HG02642 (cell line): ENCODE results near the gene MAMDC4.
A peak's percentile ranks its signal among the peaks of the same experiment; 100 is the strongest.

Source experiments
- ATAC-seq: cut with Tn5 transposase; IDR thresholded peaks from one replicate; pipeline ENCODE4 v1.9.1; 2021; ENCODE audit warnings: mild to moderate bottlenecking; ENCODE audit not compliant: unreplicated experiment, poor library complexity

Gene MAMDC4

DNA sequence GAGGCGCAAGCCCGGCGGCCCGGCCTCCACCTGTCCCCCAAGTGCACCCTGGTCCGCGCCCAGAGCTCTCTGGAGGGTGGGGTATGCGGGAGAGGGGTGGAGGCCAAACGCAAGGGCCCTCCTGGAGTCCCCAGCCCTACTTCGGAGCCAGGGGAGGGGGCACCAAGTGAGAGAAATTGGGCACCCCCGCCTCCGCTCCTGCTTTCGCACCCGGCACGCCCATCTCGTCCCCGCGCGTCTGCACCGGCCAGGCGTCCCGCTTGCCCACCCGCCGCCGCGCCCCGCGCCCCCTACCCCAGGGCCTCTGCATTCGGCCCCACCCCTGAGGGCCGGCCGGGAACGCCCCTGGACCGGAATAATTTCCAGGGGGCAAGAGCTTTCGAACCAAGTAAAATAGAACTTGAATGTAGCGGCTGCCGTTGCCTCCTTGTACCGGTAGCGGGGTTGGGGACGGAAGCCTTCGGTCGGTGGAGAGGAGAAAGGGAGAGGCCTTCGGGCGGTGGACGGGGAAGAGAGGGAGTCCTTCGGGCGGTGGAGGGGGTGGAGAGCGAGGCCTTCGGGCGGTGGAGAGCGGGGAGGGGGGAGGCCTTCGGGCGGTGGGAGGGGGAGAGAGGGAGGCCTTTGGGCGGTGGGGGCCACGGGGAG lies 3.6 kb upstream of the MAMDC4 start:
- ATAC-seq = no peak

- ATAC-seq = peak; percentile 85
Observed at GRCh38 chr9:136849038-136849959, 2.8 kb upstream of the MAMDC4 start, which contains the start of gene PHPT1. PHPT1 (plus strand) TSS chr9:136849409; CDS start chr9:136849431, 22 bp downstream.

- no peak for ATAC-seq
Observed at GRCh38 chr9:136849960-136850865, 1.9 kb upstream of the MAMDC4 start.

- ATAC-seq = no peak
Observed at GRCh38 chr9:136850866-136851775, 1.0 kb upstream of the MAMDC4 start.

- ATAC-seq = no peak
Observed at GRCh38 chr9:136852664-136853595, 784 bp downstream of the MAMDC4 start.

- no peak for ATAC-seq
Observed at GRCh38 chr9:136853596-136854112, 1.5 kb downstream of the MAMDC4 start.

DNA sequence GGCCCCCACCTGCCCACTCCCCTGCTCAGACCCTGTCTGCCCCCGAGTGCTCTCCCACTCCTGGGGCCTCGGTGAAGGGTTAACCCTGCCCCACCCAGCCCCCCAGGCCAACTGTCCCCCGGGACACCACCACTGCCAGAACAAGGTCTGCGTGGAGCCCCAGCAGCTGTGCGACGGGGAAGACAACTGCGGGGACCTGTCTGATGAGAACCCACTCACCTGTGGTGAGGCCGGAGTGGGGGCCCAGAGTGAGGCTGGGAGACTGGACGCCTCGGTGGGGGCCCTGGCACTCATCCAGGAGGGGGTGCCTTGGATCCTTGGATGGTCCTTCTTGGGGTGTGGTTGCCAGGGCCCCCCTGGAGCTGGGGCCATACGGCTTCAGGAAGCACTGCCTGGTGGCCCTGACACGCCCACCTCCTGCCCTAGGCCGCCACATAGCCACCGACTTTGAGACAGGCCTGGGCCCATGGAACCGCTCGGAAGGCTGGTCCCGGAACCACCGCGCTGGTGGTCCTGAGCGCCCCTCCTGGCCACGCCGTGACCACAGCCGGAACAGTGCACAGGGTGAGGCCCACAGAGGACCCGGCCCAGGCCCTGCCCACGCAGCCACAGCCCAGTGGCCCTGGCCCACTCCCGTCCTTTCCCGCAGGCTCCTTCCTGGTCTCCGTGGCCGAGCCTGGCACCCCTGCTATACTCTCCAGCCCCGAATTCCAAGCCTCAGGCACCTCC lies 2.1 kb downstream of the MAMDC4 start:
- no peak for ATAC-seq

DNA sequence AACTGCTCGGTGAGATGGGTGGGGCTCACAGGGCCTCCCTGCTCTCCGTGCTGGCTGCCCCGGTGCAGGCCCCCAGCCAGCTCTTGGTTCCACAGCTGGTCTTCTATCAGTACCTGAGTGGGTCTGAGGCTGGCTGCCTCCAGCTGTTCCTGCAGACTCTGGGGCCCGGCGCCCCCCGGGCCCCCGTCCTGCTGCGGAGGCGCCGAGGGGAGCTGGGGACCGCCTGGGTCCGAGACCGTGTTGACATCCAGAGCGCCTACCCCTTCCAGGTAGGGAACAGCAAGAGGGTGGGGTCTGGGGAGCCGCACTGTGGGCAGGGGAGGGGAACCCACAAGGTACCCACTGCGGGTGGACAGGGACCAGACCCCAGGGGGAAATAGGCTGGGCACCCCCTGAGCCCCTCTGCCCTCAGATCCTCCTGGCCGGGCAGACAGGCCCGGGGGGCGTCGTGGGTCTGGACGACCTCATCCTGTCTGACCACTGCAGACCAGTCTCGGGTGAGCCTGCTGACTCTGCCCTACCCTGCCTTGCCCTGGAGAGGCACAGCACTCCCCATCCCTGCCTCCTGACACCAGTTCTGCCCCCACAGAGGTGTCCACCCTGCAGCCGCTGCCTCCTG lies 2.8 kb downstream of the MAMDC4 start:
- no peak for ATAC-seq

GRCh38 chr9:136855461-136856078 lies 3.4 kb downstream of the MAMDC4 start:
- no peak for ATAC-seq

- ATAC-seq = no peak
Observed at GRCh38 chr9:136856079-136856476, 3.9 kb downstream of the MAMDC4 start.

DNA sequence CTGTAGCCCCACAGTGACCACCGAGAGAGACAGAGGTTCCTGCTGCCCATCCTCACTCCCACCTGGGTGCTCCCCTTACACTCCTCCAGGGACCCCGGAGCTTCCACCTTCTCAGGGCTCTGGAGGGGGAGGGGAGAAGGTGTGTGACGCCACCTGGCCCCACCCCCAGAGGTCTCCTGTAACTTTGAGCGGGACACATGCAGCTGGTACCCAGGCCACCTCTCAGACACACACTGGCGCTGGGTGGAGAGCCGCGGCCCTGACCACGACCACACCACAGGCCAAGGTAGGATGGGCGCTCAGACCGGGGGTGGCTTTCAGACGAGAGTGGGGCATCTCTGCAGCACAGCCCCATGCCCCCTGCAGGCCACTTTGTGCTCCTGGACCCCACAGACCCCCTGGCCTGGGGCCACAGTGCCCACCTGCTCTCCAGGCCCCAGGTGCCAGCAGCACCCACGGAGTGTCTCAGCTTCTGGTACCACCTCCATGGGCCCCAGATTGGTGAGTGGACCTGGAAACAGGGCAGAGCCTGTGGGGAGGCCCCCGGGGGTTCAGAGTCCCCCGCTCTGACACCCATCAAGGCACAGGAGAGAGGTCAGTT lies 4.5 kb downstream of the MAMDC4 start:
- no peak for ATAC-seq

DNA sequence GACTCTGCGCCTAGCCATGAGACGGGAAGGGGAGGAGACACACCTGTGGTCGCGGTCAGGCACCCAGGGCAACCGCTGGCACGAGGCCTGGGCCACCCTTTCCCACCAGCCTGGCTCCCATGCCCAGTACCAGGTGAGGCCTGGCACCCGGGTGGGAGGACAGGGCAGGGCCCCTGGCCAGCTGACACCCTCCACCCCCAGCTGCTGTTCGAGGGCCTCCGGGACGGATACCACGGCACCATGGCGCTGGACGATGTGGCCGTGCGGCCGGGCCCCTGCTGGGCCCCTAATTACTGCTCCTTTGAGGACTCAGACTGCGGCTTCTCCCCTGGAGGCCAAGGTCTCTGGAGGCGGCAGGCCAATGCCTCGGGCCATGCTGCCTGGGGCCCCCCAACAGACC lies 5.0 kb downstream of the MAMDC4 start:
- ATAC-seq = no peak

DNA sequence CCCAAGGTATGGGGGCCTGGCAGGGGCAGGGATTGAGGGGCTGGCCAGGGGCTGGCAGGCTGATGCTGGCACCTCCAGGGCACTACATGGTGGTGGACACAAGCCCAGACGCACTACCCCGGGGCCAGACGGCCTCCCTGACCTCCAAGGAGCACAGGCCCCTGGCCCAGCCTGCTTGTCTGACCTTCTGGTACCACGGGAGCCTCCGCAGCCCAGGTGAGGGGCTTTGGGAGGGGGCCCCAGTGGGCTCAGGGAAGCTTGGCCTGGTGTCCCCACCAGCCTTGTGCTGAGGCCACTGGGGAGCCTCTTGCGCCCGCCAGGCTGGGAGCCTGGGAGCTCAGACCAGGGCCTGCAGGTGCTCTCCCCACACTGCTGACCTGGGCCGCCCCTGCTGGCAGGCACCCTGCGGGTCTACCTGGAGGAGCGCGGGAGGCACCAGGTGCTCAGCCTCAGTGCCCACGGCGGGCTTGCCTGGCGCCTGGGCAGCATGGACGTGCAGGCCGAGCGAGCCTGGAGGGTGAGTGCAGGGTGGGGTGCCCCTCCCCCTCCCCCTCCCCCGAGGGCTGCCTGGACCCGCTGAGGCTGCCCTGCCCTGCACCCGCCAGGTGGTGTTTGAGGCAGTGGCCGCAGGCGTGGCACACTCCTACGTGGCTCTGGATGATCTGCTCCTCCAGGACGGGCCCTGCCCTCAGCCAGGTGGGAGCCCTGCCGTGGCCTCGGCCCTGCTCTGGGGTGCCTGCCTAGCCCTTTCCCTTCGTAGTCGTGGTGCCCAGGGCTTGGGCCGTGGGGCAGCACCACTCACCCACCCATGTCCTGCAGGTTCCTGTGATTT lies 5.7 kb downstream of the MAMDC4 start:
- no peak for ATAC-seq

GRCh38 chr9:136858452-136858843 lies 6.3 kb downstream of the MAMDC4 start:
- ATAC-seq = no peak
